Choroid plexus epithelial cell (primary cell): ENCODE data around the gene MAVS.
A peak's percentile ranks its signal among the peaks of the same experiment; 100 is the strongest.

Experiments
- DNase-seq: peaks from one replicate; pipeline ENCODE4 v3.0.0-alpha.2; 2010; ENCODE audit warnings: low read depth
- H3K4me3 ChIP-seq: 2 replicates; pipeline ENCODE4 v1.5.1; 2011; ENCODE audit warnings: low read depth, mild to moderate bottlenecking, control low read depth, low read length, moderate library complexity
- TF ChIP-seq, protein P1 (sequence below): conservative IDR thresholded peaks from 2 replicates; pipeline ENCODE4 v1.5.1; 2011; ENCODE audit warnings: low read depth, mild to moderate bottlenecking, control low read depth, inconsistent platforms, low read length, moderate library complexity

The MAVS gene

DNA sequence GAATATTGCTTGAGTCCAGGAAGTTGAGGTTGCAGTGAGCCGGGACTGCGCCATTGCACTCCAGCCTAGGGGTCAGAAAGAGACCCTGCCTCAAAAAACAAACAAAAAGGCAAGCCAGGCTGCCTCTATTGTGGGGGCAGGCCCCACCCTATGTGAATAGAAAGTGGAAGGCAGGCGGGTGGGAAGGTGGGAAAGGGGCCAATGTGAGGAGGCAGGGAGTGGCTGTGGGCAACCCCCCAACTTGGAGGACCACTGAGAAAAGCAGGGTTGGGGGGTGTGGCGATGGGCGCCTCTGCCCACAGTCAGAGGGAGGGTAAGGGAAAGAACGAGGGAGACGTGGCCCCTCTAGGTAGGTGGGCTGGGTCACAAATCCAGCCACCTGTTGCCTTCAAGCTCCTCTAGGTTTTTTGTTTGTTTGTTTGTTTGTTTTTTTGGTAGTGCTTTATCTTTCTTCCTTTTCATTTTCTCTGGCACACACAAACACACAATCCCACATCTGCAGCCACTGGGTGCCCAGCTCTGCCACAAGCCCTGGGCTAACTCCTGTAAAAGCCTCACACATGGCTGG, 31.6 kb upstream of the MAVS start:
- TF ChIP-seq, protein P1, sequence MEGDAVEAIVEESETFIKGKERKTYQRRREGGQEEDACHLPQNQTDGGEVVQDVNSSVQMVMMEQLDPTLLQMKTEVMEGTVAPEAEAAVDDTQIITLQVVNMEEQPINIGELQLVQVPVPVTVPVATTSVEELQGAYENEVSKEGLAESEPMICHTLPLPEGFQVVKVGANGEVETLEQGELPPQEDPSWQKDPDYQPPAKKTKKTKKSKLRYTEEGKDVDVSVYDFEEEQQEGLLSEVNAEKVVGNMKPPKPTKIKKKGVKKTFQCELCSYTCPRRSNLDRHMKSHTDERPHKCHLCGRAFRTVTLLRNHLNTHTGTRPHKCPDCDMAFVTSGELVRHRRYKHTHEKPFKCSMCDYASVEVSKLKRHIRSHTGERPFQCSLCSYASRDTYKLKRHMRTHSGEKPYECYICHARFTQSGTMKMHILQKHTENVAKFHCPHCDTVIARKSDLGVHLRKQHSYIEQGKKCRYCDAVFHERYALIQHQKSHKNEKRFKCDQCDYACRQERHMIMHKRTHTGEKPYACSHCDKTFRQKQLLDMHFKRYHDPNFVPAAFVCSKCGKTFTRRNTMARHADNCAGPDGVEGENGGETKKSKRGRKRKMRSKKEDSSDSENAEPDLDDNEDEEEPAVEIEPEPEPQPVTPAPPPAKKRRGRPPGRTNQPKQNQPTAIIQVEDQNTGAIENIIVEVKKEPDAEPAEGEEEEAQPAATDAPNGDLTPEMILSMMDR = no peak
- no peak overlapping the region for H3K4me3 ChIP-seq
- no peak for DNase-seq

DNA sequence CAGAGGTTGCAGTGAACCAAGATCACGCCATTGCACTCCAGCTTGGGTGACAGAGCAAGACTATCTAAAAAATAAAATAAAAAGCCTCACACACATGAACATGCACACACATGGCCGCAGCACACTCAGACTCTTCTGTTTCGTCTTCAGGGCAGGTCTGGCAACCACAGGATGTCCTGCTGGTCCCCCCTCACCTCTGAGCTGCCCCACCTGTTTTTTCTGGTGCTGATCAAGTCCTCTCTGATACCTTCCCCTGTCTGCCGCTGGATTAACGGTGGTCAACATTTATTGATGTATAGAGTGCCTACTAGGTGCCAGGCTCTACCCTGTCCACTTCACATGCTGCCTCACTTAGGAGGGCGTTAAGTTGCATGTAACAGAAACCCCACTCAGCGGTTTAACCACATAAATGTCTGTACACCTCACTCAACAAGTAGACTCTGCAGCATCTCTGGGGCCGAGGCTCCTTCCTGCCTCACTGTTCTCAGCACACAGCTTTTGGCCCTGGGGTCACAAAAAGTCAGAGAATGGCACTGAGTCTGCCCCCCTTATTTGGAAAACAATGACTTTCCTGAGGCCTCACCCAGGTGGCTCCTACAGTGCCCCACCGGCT, 30.8 kb upstream of the MAVS start:
- no peak overlapping the region for H3K4me3 ChIP-seq
- DNase-seq = no peak
- TF ChIP-seq, protein P1 = no peak

DNA sequence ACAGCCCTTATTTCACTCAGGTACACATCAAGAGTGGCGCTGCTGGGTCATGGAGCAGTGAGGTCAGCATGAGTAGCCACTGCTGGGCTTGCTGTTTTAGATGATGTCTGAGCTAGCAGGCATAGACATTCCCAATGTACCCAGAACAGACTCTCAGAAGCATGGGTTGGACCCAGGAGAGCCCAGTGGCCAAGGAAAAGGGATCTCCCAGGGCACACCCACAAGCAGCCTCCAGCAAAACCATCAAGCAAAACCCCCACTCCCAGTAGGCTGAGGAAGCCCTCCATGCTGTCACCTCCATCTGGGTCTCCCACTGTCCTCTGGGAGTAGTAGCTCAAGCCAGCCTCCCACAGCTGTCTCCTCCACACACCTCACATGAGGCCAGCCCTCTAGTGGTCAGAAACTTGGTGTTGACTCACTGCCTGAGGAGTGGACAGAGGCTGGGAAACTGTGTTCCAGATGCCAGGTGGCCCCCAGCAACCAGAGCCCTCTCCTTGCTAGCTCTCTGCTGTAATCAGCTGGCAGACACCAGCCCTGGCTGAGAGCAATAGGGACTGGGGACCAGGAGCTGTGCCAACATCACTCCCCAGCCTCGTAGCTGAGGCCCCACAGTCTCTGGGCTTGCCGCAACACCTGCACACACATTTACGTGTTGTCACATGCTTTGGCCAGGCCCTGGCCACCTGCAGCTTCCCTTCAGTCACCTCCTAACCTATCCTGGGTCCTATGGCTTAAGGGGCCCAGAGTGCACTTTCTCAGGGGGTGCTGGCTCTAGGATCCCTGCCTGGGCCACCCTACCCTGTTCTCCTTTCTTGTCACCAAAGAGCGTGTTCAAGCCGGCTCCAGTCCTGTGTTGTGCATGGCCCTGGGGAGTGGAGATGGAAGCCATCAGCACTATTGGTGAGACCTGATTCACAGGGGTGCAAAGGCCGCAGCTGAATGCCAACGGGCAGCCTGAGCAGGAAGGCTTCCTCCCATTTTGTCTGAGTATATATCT, 28.2 kb upstream of the MAVS start:
- DNase-seq = peak; percentile 88
- H3K4me3 ChIP-seq = no peak overlapping the region
- TF ChIP-seq, protein P1 = peak; percentile 89

- TF ChIP-seq, protein P1 = no peak
- no peak for DNase-seq
- peak overlapping the region; percentile 95 for H3K4me3 ChIP-seq
Observed at GRCh38 chr20:3819411-3820047, 27.1 kb upstream of the MAVS start.

DNA sequence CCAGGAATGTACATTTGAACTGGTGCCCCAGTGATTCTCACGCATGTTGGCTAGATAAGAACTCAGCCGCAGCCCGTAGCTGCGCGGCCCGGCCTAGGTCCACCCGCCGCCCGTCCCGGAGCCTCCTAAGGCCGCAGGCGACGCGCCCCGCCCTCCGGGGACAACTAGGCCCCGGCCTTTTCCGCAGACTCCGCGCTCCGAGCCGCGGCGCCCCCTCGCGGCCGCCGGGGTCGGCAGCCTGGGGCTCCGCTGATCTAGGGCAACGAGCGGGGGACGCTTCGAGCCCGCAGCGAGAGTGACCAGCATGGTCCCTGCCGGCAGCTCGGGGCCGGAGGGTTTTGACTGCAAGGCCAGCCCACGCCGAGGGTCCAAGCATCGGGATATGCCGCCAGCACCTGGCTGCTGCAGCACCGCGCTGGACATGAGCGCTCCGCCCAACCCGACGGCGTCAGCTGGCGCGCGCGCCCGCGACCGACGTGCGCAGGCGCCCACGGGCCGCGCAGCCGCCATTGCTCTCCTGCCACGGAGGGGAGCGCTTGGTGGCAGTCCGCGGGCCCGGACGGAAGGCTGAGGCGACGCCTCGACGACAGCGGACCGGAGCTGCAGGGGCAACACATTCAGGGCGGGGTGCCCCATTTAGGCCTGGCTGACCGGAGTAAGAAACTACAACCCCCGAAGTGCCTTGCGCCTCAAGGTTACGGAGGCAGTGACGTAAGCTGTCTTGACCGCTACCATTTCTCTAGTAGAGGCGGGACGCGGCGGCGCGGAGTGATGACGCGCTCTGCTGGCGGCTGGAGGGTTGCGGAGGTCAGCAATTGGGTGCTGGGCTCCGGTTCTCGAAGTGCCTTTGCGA, 26.4 kb upstream of the MAVS start, which contains the start of gene AP5S1:
Gene AP5S1 (plus strand): TSS at position 500 of the 853 bp plus-strand sequence. CDS start 1,571 bp downstream, outside the sequence.
- peak within 1 kb of the TSS; percentile 95 for H3K4me3 ChIP-seq
- TF ChIP-seq, protein P1 = peak; percentile 57
- peak; percentile 97 for DNase-seq
